ENCODE data around the gene ANXA2.
"Not testable (repeated sequence)": the region's sequence is repeated elsewhere in the genome, so short reads cannot be mapped to it uniquely, and the experiment has no call there.

Gene ANXA2

GRCh38 chr15:60343221-60343970 lies 54.4 kb downstream of the ANXA2 start:
- DNase-seq (ENCODE audit: low read depth): no peak

- DNase-seq (ENCODE audit: low read depth): no peak
Observed at GRCh38 chr15:60340207-60340921, 57.4 kb downstream of the ANXA2 start.

- DNase-seq (ENCODE audit: low read depth): no peak
Observed at GRCh38 chr15:60339236-60339635, 58.5 kb downstream of the ANXA2 start.

- DNase-seq (ENCODE audit: low read depth): no peak
Observed at GRCh38 chr15:60338810-60339209, 59.0 kb downstream of the ANXA2 start.

- no peak for DNase-seq (ENCODE audit: low read depth)
Observed at GRCh38 chr15:60337076-60337475, 60.7 kb downstream of the ANXA2 start.

GRCh38 chr15:60335296-60335695 lies 62.5 kb downstream of the ANXA2 start:
- DNase-seq (ENCODE audit: low read depth): not testable (repeated sequence)

GRCh38 chr15:60328852-60329443 lies 68.8 kb downstream of the ANXA2 start:
- no peak for DNase-seq (ENCODE audit: low read depth)

GRCh38 chr15:60326824-60327654 lies 70.7 kb downstream of the ANXA2 start:
- DNase-seq (ENCODE audit: low read depth): no peak

GRCh38 chr15:60326343-60326742 lies 71.4 kb downstream of the ANXA2 start:
- no peak for DNase-seq (ENCODE audit: low read depth)

- no peak for DNase-seq (ENCODE audit: low read depth)
Observed at GRCh38 chr15:60325905-60326304, 71.9 kb downstream of the ANXA2 start.

GRCh38 chr15:60324706-60325438 lies 72.9 kb downstream of the ANXA2 start:
- DNase-seq (ENCODE audit: low read depth): no peak

GRCh38 chr15:60323322-60323721 lies 74.5 kb downstream of the ANXA2 start:
- no peak for DNase-seq (ENCODE audit: low read depth)

- DNase-seq (ENCODE audit: low read depth): no peak
Observed at GRCh38 chr15:60320365-60320764, 77.4 kb downstream of the ANXA2 start.

GRCh38 chr15:60318216-60318867 lies 79.4 kb downstream of the ANXA2 start:
- DNase-seq (ENCODE audit: low read depth): no peak

GRCh38 chr15:60316961-60317360 lies 80.8 kb downstream of the ANXA2 start:
- no peak for DNase-seq (ENCODE audit: low read depth)

- no peak for DNase-seq (ENCODE audit: low read depth)
Observed at GRCh38 chr15:60315878-60316277, 81.9 kb downstream of the ANXA2 start.

GRCh38 chr15:60313906-60314305 lies 83.9 kb downstream of the ANXA2 start:
- no peak for DNase-seq (ENCODE audit: low read depth)

- DNase-seq (ENCODE audit: low read depth): no peak
Observed at GRCh38 chr15:60307034-60307433, 90.8 kb downstream of the ANXA2 start.

- no peak for DNase-seq (ENCODE audit: low read depth)
Observed at GRCh38 chr15:60301024-60301423, 96.8 kb downstream of the ANXA2 start.

GRCh38 chr15:60299452-60300047 lies 98.2 kb downstream of the ANXA2 start:
- no peak for DNase-seq (ENCODE audit: low read depth)
